Panc1 (cell line): ENCODE measurements around the gene AGO1.

ENCODE experiments used
- POLR2AphosphoS5 ChIP-seq: IDR thresholded peaks from 2 replicates; pipeline ENCODE4 v1.6.1; 2012; ENCODE audit warnings: mild to moderate bottlenecking, low read depth, low read length, moderate library complexity
- TF ChIP-seq, protein P1 (sequence below): fragments of 450-650 bp; IDR thresholded peaks from 2 replicates; pipeline ENCODE4 v1.5.1; 2017; ENCODE audit warnings: mild to moderate bottlenecking
- TF ChIP-seq, protein P2 (sequence below), 2 experiments: IDR thresholded peaks; 2 replicates each; pipeline ENCODE4 v1.6.1; 2011 to 2012; ENCODE audit warnings: low read depth in 2 of 2, control low read depth in 1 of 2, low read length in 1 of 2, mild to moderate bottlenecking in 1 of 2, moderate library complexity in 1 of 2; ENCODE audit not compliant: insufficient read depth in 1 of 2

DNA sequence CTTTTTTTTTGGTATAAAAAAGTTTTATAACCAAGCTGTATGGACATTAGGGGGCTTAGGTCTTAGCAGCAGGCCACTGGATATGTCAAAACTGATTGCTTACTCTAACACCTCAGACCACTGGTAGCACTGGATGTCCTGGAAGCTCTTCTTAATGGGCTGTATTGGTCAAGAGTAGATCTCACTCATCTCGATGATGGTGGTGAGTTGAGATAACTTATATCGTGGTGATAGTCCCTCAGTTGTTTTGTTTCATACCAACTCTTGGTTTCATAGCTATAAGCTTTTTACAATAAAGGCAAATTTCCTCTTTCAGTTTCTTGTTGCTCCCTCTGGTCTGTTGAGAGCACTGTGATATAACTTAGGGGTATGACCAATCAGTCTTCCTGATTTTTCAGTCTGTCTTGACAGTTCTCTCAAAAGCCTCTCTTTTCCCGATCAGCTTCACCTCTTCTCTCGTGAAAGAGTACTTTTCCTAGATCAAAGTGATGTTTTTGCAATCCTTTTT, 9.7 kb upstream of the AGO1 start:
- TF ChIP-seq POLR2AphosphoS5, result no peak
- TF ChIP-seq, protein P1, sequence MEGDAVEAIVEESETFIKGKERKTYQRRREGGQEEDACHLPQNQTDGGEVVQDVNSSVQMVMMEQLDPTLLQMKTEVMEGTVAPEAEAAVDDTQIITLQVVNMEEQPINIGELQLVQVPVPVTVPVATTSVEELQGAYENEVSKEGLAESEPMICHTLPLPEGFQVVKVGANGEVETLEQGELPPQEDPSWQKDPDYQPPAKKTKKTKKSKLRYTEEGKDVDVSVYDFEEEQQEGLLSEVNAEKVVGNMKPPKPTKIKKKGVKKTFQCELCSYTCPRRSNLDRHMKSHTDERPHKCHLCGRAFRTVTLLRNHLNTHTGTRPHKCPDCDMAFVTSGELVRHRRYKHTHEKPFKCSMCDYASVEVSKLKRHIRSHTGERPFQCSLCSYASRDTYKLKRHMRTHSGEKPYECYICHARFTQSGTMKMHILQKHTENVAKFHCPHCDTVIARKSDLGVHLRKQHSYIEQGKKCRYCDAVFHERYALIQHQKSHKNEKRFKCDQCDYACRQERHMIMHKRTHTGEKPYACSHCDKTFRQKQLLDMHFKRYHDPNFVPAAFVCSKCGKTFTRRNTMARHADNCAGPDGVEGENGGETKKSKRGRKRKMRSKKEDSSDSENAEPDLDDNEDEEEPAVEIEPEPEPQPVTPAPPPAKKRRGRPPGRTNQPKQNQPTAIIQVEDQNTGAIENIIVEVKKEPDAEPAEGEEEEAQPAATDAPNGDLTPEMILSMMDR, result no peak
- TF ChIP-seq, protein P2, sequence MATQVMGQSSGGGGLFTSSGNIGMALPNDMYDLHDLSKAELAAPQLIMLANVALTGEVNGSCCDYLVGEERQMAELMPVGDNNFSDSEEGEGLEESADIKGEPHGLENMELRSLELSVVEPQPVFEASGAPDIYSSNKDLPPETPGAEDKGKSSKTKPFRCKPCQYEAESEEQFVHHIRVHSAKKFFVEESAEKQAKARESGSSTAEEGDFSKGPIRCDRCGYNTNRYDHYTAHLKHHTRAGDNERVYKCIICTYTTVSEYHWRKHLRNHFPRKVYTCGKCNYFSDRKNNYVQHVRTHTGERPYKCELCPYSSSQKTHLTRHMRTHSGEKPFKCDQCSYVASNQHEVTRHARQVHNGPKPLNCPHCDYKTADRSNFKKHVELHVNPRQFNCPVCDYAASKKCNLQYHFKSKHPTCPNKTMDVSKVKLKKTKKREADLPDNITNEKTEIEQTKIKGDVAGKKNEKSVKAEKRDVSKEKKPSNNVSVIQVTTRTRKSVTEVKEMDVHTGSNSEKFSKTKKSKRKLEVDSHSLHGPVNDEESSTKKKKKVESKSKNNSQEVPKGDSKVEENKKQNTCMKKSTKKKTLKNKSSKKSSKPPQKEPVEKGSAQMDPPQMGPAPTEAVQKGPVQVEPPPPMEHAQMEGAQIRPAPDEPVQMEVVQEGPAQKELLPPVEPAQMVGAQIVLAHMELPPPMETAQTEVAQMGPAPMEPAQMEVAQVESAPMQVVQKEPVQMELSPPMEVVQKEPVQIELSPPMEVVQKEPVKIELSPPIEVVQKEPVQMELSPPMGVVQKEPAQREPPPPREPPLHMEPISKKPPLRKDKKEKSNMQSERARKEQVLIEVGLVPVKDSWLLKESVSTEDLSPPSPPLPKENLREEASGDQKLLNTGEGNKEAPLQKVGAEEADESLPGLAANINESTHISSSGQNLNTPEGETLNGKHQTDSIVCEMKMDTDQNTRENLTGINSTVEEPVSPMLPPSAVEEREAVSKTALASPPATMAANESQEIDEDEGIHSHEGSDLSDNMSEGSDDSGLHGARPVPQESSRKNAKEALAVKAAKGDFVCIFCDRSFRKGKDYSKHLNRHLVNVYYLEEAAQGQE (IDR thresholded peaks at IDR 0.05; ENCODE audit: insufficient read depth in 1 of 2, low read depth in 2 of 2, low read length in 1 of 2), result no peak
